Measurements from ENCODE around the gene SCN10A.

GRCh38 chr3:38739396-38739689 is 76.7 kb downstream of the SCN10A start:
- TF ChIP-seq CTCF (IDR thresholded peaks at IDR 0.05) = no peak
- no peak for TF ChIP-seq POLR2A (IDR thresholded peaks at IDR 0.05)

Data from body of pancreas (tissue), 4 donors.